PC-9 (cell line): ENCODE measurements around the gene ATP8B1. TPM values are rescaled to one million over a fixed set of nuclear protein-coding genes. Genes with fewer than 3 reads are reported as not detected.

Source experiments
- BruUV-seq: library from RNA; stranded (reverse); fragments of 400-500 nt; replicated peaks from 2 replicates; lab custom pipeline; 2021; lab: Mats Ljungman, UMichigan
- CTCF ChIA-PET: fragments of 300-600 bp; sonication (Branson Sonifier 250); formaldehyde crosslinking; loops from one replicate; lab custom pipeline; 2022; ENCODE audit warnings: antibody characterized with exemption; lab: Charles Lee
- POLR2A ChIA-PET: fragments of 300-600 bp; sonication (Branson Sonifier 250); formaldehyde crosslinking; loops from one replicate; lab custom pipeline; 2022; ENCODE audit warnings: antibody characterized with exemption; ENCODE audit not compliant: unreplicated experiment; lab: Charles Lee
- DNase-seq, 2 experiments: peaks; one replicate each; pipeline versions ENCODE4 v3.0.0 to v3.0.0-alpha.2; 2015 to 2022; ENCODE audit warnings: mixed read lengths in 1 of 2
- H2AFZ ChIP-seq: fragments of 200-600 bp; sonication (generic); 2 replicates; pipeline ENCODE4 v1.8.1; 2017; ENCODE audit warnings: antibody characterized with exemption
- H3F3A ChIP-seq: fragments of 200-600 bp; sonication (generic); 2 replicates; pipeline ENCODE4 v1.8.1; 2017; ENCODE audit warnings: antibody characterized with exemption, mild to moderate bottlenecking, low read depth; ENCODE audit not compliant: insufficient read depth
- H3K27ac ChIP-seq: fragments of 200-600 bp; sonication (generic); 2 replicates; pipeline ENCODE4 v1.6.1; 2016; ENCODE audit warnings: mixed run types
- H3K27me3 ChIP-seq: fragments of 200-600 bp; sonication (generic); 2 replicates; pipeline ENCODE4 v1.6.1; 2016; ENCODE audit warnings: low read depth, mixed run types; ENCODE audit not compliant: insufficient read depth
- H3K36me3 ChIP-seq: fragments of 200-600 bp; sonication (generic); 2 replicates; pipeline ENCODE4 v1.6.1; 2016; ENCODE audit warnings: low read depth, mixed run types
- H3K4me1 ChIP-seq: fragments of 200-600 bp; sonication (generic); replicated peaks from 2 replicates; pipeline ENCODE4 v1.6.1; 2016; ENCODE audit warnings: mixed run types; ENCODE audit not compliant: insufficient read depth
- H3K4me2 ChIP-seq: fragments of 200-600 bp; sonication (generic); 2 replicates; pipeline ENCODE4 v1.6.1; 2017; ENCODE audit warnings: mixed run types
- H3K4me3 ChIP-seq: fragments of 200-600 bp; sonication (generic); 2 replicates; pipeline ENCODE4 v1.6.1; 2016; ENCODE audit warnings: mixed run types
- H3K79me2 ChIP-seq: fragments of 200-600 bp; sonication (generic); 2 replicates; pipeline ENCODE4 v1.6.1; 2017; ENCODE audit warnings: low read depth, mixed run types
- H3K9me2 ChIP-seq: fragments of 200-600 bp; sonication (generic); 2 replicates; pipeline ENCODE4 v1.8.1; 2017; ENCODE audit warnings: mild to moderate bottlenecking; ENCODE audit not compliant: insufficient read depth
- H3K9me3 ChIP-seq: fragments of 200-600 bp; sonication (generic); 2 replicates; pipeline ENCODE4 v1.8.1; 2016; ENCODE audit warnings: low read depth; ENCODE audit not compliant: insufficient read depth
- H4K20me1 ChIP-seq: fragments of 200-600 bp; sonication (generic); 2 replicates; pipeline ENCODE4 v1.8.1; 2017; ENCODE audit not compliant: insufficient read depth
- CTCF ChIP-seq: fragments of 200-600 bp; sonication (generic); conservative IDR thresholded peaks from 2 replicates; pipeline ENCODE4 v1.6.1; 2017; ENCODE audit warnings: mixed run types, antibody characterized with exemption, mild to moderate bottlenecking, moderate library complexity
- EZH2 ChIP-seq: fragments of 200-600 bp; sonication (generic); IDR thresholded peaks from 2 replicates; pipeline ENCODE4 v1.8.0; 2017; ENCODE audit warnings: antibody characterized with exemption, low read depth
- intact Hi-C: fragments of 100-400 bp; cut with micrococcal nuclease; formaldehyde crosslinking; loops from one replicate; pipeline ENCODE4 v1.10.0; 2022; ENCODE audit not compliant: unreplicated experiment
- total RNA-seq: library from RNA; stranded (reverse); gene quantifications from 2 replicates; pipeline ENCODE4 v1.2.3, GENCODE V29; 2021

Gene ATP8B1
- total RNA-seq, 1 experiment from 2014 or later = 23.4 TPM

- no peak overlapping the region for H3K27ac ChIP-seq
- POLR2A ChIA-PET = no interaction called here
- CTCF ChIA-PET = no interaction called here
Measured at GRCh38 chr18:57629422-57629821, 173.7 kb downstream of the ATP8B1 start.

GRCh38 chr18:57627488-57627887 is 175.6 kb downstream of the ATP8B1 start:
- intact Hi-C loops = no loop called here
- CTCF ChIA-PET = interaction anchor here (1.2 kb wide), 1 partner anchor 21 kb away, joined by 4 read pairs; no protein-coding TSS in a partner anchor
- BruUV-seq = no TSS peak

More at GRCh38 chr18:57629422-57629821, 173.7 kb downstream of the ATP8B1 start:
- BruUV-seq = no TSS peak
- H3K36me3 ChIP-seq = no peaks in the 10 kb centered on the region
- H3K9me2 ChIP-seq = no peaks in the 10 kb centered on the region
- H3K4me1 ChIP-seq = peaks cover 10% of the 10 kb centered on the region
- peaks cover 11% of the 10 kb centered on the region for H3F3A ChIP-seq
- no peaks in the 10 kb centered on the region for H4K20me1 ChIP-seq
- peak overlapping the region; percentile 82 for H3K4me2 ChIP-seq
- intact Hi-C loops = no loop called here
- H3K79me2 ChIP-seq = no peaks in the 10 kb centered on the region
- peak overlapping the region; percentile 60; the same call in 1 of the 2 replicates for H3K4me3 ChIP-seq
- TF ChIP-seq EZH2 = no peak
- peak overlapping the region; percentile 99 for H2AFZ ChIP-seq
- no peaks in the 10 kb centered on the region for H3K27me3 ChIP-seq
- DNase-seq = no peak
- H3K9me3 ChIP-seq = no peaks in the 10 kb centered on the region

GRCh38 chr18:57624988-57625387 is 178.1 kb downstream of the ATP8B1 start:
- H3K9me3 ChIP-seq = no peaks in the 10 kb centered on the region
- no TSS peak for BruUV-seq
- no peak overlapping the region for H3K4me3 ChIP-seq
- H3K9me2 ChIP-seq = no peaks in the 10 kb centered on the region
- ChIA-PET CTCF (no interaction called here), POLR2A (no interaction called here)
- peaks cover 19% of the 10 kb centered on the region for H3K79me2 ChIP-seq
- DNase-seq = peak in 1 of 2 experiments; percentile 55
- TF ChIP-seq EZH2 (no peak), CTCF (no peak)
- H3K4me1 ChIP-seq = peaks cover 22% of the 10 kb centered on the region
- no peaks in the 10 kb centered on the region for H3K27me3 ChIP-seq
- H3F3A ChIP-seq = 0 out of 2 replicates have a peak, but pooled peaks cover 7% of the 10 kb centered on the region
- intact Hi-C loops = loop anchor here (5.0 kb wide), 1 partner anchor 417 kb away; the partner anchor contains the start of gene NEDD4L
- no peak overlapping the region for H3K4me2 ChIP-seq
- no peak overlapping the region for H3K27ac ChIP-seq
- H2AFZ ChIP-seq = no peak overlapping the region
- no peaks in the 10 kb centered on the region for H4K20me1 ChIP-seq
- H3K36me3 ChIP-seq = peaks cover 9% of the 10 kb centered on the region

More at GRCh38 chr18:57627488-57627887, 175.6 kb downstream of the ATP8B1 start:
- POLR2A ChIA-PET = no interaction called here
- Histone ChIP-seq H3K79me2 (peaks cover 1% of the 10 kb centered on the region; the same call in 1 of the 2 replicates), H3K4me2 (no peak overlapping the region), H4K20me1 (no peaks in the 10 kb centered on the region), H3F3A (peaks cover 9% of the 10 kb centered on the region), H3K36me3 (no peaks in the 10 kb centered on the region), H3K9me2 (no peaks in the 10 kb centered on the region), H3K27ac (no peak overlapping the region), H3K9me3 (no peaks in the 10 kb centered on the region), H3K4me3 (no peak overlapping the region), H3K27me3 (no peaks in the 10 kb centered on the region), H3K4me1 (peaks cover 12% of the 10 kb centered on the region), H2AFZ (no peak overlapping the region)
- DNase-seq = peak in 1 of 2 experiments; percentile 50
- TF ChIP-seq EZH2 (no peak), CTCF (no peak)

- intact Hi-C loops = loop anchor here (5.0 kb wide), 1 partner anchor 421 kb away; the partner anchor contains the start of gene NEDD4L
- Histone ChIP-seq H3K79me2 (peaks cover 45% of the 10 kb centered on the region), H3K4me3 (peak overlapping the region; percentile 95), H2AFZ (peak overlapping the region; percentile 89), H3K4me2 (peak overlapping the region; percentile 99), H3K36me3 (peaks cover 23% of the 10 kb centered on the region), H3K4me1 (peaks cover 14% of the 10 kb centered on the region), H3K27me3 (no peaks in the 10 kb centered on the region), H3K9me2 (no peaks in the 10 kb centered on the region), H3K27ac (peak overlapping the region; percentile 75), H3K9me3 (no peaks in the 10 kb centered on the region), H3F3A (0 out of 2 replicates have a peak, but pooled peaks cover 7% of the 10 kb centered on the region), H4K20me1 (peaks cover 17% of the 10 kb centered on the region)
- POLR2A ChIA-PET = no interaction called here
- CTCF ChIA-PET = no interaction called here
- TF ChIP-seq CTCF = no peak
- no peak for TF ChIP-seq EZH2
- no TSS peak for BruUV-seq
- DNase-seq = no peak
Measured at GRCh38 chr18:57621246-57621604, 181.9 kb downstream of the ATP8B1 start.
